Ishikawa (cell line): ENCODE data around the gene POMZP3.
"Not testable (repeated sequence)": the region's sequence is repeated elsewhere in the genome, so short reads cannot be mapped to it uniquely, and the experiment has no call there.

Experiments
- EGR1 ChIP-seq: IDR thresholded peaks from 2 replicates; pipeline ENCODE4 v1.6.1; 2012
- FOXM1 ChIP-seq: IDR thresholded peaks from 2 replicates; pipeline ENCODE4 v1.6.1; 2012; ENCODE audit warnings: low read depth, borderline replicate concordance
- RAD21 ChIP-seq: IDR thresholded peaks from 2 replicates; pipeline ENCODE4 v1.6.1; 2012; ENCODE audit warnings: low read depth
- YY1 ChIP-seq: IDR thresholded peaks from 2 replicates; pipeline ENCODE4 v1.6.1; 2012; ENCODE audit warnings: low read depth

- TF ChIP-seq EGR1, YY1, FOXM1: not testable (repeated sequence)
- peak; percentile 11; the same call in 1 of the 2 replicates for TF ChIP-seq RAD21
Measured at GRCh38 chr7:76656425-76656824, 29.3 kb upstream of the POMZP3 start.
